A673 (cell line): ENCODE measurements around the gene PPFIBP1.

Experiments used
- EZH2 ChIP-seq: fragments of 200-600 bp; sonication (generic); IDR thresholded peaks from 2 replicates; pipeline ENCODE4 v1.6.1; 2017; ENCODE audit warnings: borderline replicate concordance, low read depth, mild to moderate bottlenecking, mixed read lengths, antibody characterized with exemption, low read length; ENCODE audit not compliant: poor library complexity, severe bottlenecking
- TF ChIP-seq, protein P1 (sequence below): fragments of 300-800, 200-600 bp; sonication (generic); conservative IDR thresholded peaks from 2 replicates; pipeline ENCODE4 v1.5.1; 2017; ENCODE audit warnings: low read depth, mild to moderate bottlenecking, antibody characterized with exemption, low read length, moderate library complexity, mixed read lengths

- TF ChIP-seq, protein P1, sequence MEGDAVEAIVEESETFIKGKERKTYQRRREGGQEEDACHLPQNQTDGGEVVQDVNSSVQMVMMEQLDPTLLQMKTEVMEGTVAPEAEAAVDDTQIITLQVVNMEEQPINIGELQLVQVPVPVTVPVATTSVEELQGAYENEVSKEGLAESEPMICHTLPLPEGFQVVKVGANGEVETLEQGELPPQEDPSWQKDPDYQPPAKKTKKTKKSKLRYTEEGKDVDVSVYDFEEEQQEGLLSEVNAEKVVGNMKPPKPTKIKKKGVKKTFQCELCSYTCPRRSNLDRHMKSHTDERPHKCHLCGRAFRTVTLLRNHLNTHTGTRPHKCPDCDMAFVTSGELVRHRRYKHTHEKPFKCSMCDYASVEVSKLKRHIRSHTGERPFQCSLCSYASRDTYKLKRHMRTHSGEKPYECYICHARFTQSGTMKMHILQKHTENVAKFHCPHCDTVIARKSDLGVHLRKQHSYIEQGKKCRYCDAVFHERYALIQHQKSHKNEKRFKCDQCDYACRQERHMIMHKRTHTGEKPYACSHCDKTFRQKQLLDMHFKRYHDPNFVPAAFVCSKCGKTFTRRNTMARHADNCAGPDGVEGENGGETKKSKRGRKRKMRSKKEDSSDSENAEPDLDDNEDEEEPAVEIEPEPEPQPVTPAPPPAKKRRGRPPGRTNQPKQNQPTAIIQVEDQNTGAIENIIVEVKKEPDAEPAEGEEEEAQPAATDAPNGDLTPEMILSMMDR, result no peak; the same call in 1 of the 2 replicates
- TF ChIP-seq EZH2, result no peak
Measured at GRCh38 chr12:27524839-27525753, 1.1 kb downstream of the PPFIBP1 start.
